Activated CD8-positive, alpha-beta memory T cell treated with anti-CD3 and anti-CD28 coated beads for 4 hours (primary cell): Measurements from ENCODE around the gene CAPN15.
"Not testable (repeated sequence)": the region's sequence is repeated elsewhere in the genome, so short reads cannot be mapped to it uniquely, and the experiment has no call there.

Source experiments
- DNase-seq, 2 donors: peaks; one replicate each; pipeline ENCODE4 v3.0.0-alpha.2; 2020; ENCODE audit warnings: low read depth in 2 of 2

CAPN15 gene

GRCh38 chr16:591892-592517 is 64.5 kb downstream of the CAPN15 start:
- no peak for DNase-seq

- DNase-seq = no peak
Observed at GRCh38 chr16:592518-593306, 65.2 kb downstream of the CAPN15 start.

GRCh38 chr16:593406-593805 is 65.9 kb downstream of the CAPN15 start:
- no peak for DNase-seq

GRCh38 chr16:593807-594206 is 66.3 kb downstream of the CAPN15 start:
- no peak for DNase-seq

- no peak for DNase-seq
Observed at GRCh38 chr16:595094-595528, 67.6 kb downstream of the CAPN15 start.

GRCh38 chr16:595942-596735 is 68.6 kb downstream of the CAPN15 start:
- no peak for DNase-seq

GRCh38 chr16:596736-597060 is 69.2 kb downstream of the CAPN15 start:
- no peak for DNase-seq

GRCh38 chr16:597655-598054 is 70.1 kb downstream of the CAPN15 start:
- not testable (repeated sequence) for DNase-seq

- DNase-seq = no peak
Observed at GRCh38 chr16:598823-599739, 71.6 kb downstream of the CAPN15 start.

- DNase-seq = no peak
Observed at GRCh38 chr16:600781-601180, 73.3 kb downstream of the CAPN15 start.

- DNase-seq = no peak
Observed at GRCh38 chr16:603933-604332, 76.4 kb downstream of the CAPN15 start.
